ENCODE data around the gene DYRK1A.

The DYRK1A gene

GRCh38 chr21:37546299-37546908 is 179.8 kb downstream of the DYRK1A start:
- TF ChIP-seq CTCF (IDR thresholded peaks at IDR 0.05; ENCODE audit: low read length) (no peak), EZH2phosphoT487 (IDR thresholded peaks at IDR 0.05; ENCODE audit: low read length) (no peak), EZH2 (optimal IDR thresholded peaks at IDR 0.05; ENCODE audit: low read depth, low read length) (no peak)
- Histone ChIP-seq H3K27me3 (replicated peaks; ENCODE audit: insufficient read depth, low read length) (no peaks in the 10 kb centered on the region), H3K4me2 (ENCODE audit: low read depth, low read length) (no peak overlapping the region), H3K9me3 (replicated peaks; ENCODE audit: insufficient read depth, low read length) (no peaks in the 10 kb centered on the region), H3K36me3 (replicated peaks; ENCODE audit: insufficient read depth, low read length) (no peaks in the 10 kb centered on the region), H3F3A (ENCODE audit: insufficient read depth, low read length) (no peaks in the 10 kb centered on the region), H4K20me1 (ENCODE audit: insufficient read depth, low read length) (no peaks in the 10 kb centered on the region), H3K9ac (ENCODE audit: low read length) (no peak overlapping the region), H3K4me1 (ENCODE audit: low read length) (no peaks in the 10 kb centered on the region), H3K4me3 (ENCODE audit: low read length) (no peak overlapping the region), H3K9me2 (replicated peaks; ENCODE audit: insufficient read depth, low read length) (no peaks in the 10 kb centered on the region), H3K27ac (ENCODE audit: low read length) (no peak overlapping the region), H3K79me2 (ENCODE audit: low read length) (no peaks in the 10 kb centered on the region), H2AFZ (ENCODE audit: low read length) (no peak overlapping the region)
- DNase-seq = no peak

- Histone ChIP-seq H3F3A (ENCODE audit: insufficient read depth, low read length) (no peaks in the 10 kb centered on the region), H2AFZ (ENCODE audit: low read length) (no peak overlapping the region), H3K36me3 (replicated peaks; ENCODE audit: insufficient read depth, low read length) (no peaks in the 10 kb centered on the region), H3K9me2 (replicated peaks; ENCODE audit: insufficient read depth, low read length) (no peaks in the 10 kb centered on the region), H3K4me1 (ENCODE audit: low read length) (no peaks in the 10 kb centered on the region), H3K9me3 (replicated peaks; ENCODE audit: insufficient read depth, low read length) (no peaks in the 10 kb centered on the region), H3K4me2 (ENCODE audit: low read depth, low read length) (no peak overlapping the region), H3K4me3 (ENCODE audit: low read length) (no peak overlapping the region), H3K9ac (ENCODE audit: low read length) (no peak overlapping the region), H3K27me3 (replicated peaks; ENCODE audit: insufficient read depth, low read length) (no peaks in the 10 kb centered on the region), H3K27ac (ENCODE audit: low read length) (no peak overlapping the region), H3K79me2 (ENCODE audit: low read length) (no peaks in the 10 kb centered on the region), H4K20me1 (ENCODE audit: insufficient read depth, low read length) (no peaks in the 10 kb centered on the region)
- TF ChIP-seq EZH2phosphoT487 (IDR thresholded peaks at IDR 0.05; ENCODE audit: low read length) (no peak), CTCF (IDR thresholded peaks at IDR 0.05; ENCODE audit: low read length) (no peak), EZH2 (optimal IDR thresholded peaks at IDR 0.05; ENCODE audit: low read depth, low read length) (no peak)
- DNase-seq = no peak
These were observed 180.5 kb downstream of the DYRK1A start for GRCh38 chr21:37546949-37547614.

GRCh38 chr21:37547615-37548200 is 181.1 kb downstream of the DYRK1A start:
- Histone ChIP-seq H3K9me3 (replicated peaks; ENCODE audit: insufficient read depth, low read length) (no peaks in the 10 kb centered on the region), H3K9ac (ENCODE audit: low read length) (no peak overlapping the region), H3K27ac (ENCODE audit: low read length) (no peak overlapping the region), H3K27me3 (replicated peaks; ENCODE audit: insufficient read depth, low read length) (no peaks in the 10 kb centered on the region), H3K9me2 (replicated peaks; ENCODE audit: insufficient read depth, low read length) (no peaks in the 10 kb centered on the region), H3K79me2 (ENCODE audit: low read length) (no peaks in the 10 kb centered on the region), H3K4me1 (ENCODE audit: low read length) (no peaks in the 10 kb centered on the region), H3F3A (ENCODE audit: insufficient read depth, low read length) (no peaks in the 10 kb centered on the region), H3K36me3 (replicated peaks; ENCODE audit: insufficient read depth, low read length) (no peaks in the 10 kb centered on the region), H2AFZ (ENCODE audit: low read length) (no peak overlapping the region), H3K4me3 (ENCODE audit: low read length) (no peak overlapping the region), H3K4me2 (ENCODE audit: low read depth, low read length) (no peak overlapping the region), H4K20me1 (ENCODE audit: insufficient read depth, low read length) (no peaks in the 10 kb centered on the region)
- DNase-seq = no peak
- no peak for TF ChIP-seq CTCF (IDR thresholded peaks at IDR 0.05; ENCODE audit: low read length)
- TF ChIP-seq EZH2phosphoT487 (IDR thresholded peaks at IDR 0.05; ENCODE audit: low read length) = no peak
- no peak for TF ChIP-seq EZH2 (optimal IDR thresholded peaks at IDR 0.05; ENCODE audit: low read depth, low read length)

All from MM.1S (cell line).